ENCODE results near the gene SLC2A8. TPM values are rescaled to one million over a fixed set of nuclear protein-coding genes. Genes with fewer than 3 reads are reported as not detected.

The SLC2A8 gene
- total RNA-seq, 1 donor from 2014 or later: 13.6 TPM

GRCh38 chr9:127452691-127453090 is 55.7 kb downstream of the SLC2A8 start:
- peak overlapping the region; percentile 91 for H3K27ac ChIP-seq (ENCODE audit: low read depth, low read length)
- H3K4me1 ChIP-seq (ENCODE audit: control insufficient read depth in 3 of 3, insufficient read depth in 3 of 3, low read length in 3 of 3): peaks cover 31 to 46% (median 35%) of the 10 kb centered on the region in 3 donors
- peak overlapping the region; percentile 94 to 96 (median 95) for H3K4me3 ChIP-seq (ENCODE audit: low read length in 3 of 3)
- H3K27me3 ChIP-seq (ENCODE audit: control insufficient read depth in 3 of 3, insufficient read depth in 3 of 3, low read length in 3 of 3): no peaks in the 10 kb centered on the region
- H3K9ac ChIP-seq (ENCODE audit: low read depth in 1 of 3, low read length in 3 of 3): peak overlapping the region in 2 of 3 donors; percentile 25 to 93
- no peaks in the 10 kb centered on the region for H3K9me3 ChIP-seq (ENCODE audit: control insufficient read depth in 3 of 3, low read length in 3 of 3)
- peaks cover 37 to 44% (median 40%) of the 10 kb centered on the region in 3 donors for H3K36me3 ChIP-seq (ENCODE audit: control insufficient read depth in 3 of 3, insufficient read depth in 3 of 3, low read length in 3 of 3)

DNA sequence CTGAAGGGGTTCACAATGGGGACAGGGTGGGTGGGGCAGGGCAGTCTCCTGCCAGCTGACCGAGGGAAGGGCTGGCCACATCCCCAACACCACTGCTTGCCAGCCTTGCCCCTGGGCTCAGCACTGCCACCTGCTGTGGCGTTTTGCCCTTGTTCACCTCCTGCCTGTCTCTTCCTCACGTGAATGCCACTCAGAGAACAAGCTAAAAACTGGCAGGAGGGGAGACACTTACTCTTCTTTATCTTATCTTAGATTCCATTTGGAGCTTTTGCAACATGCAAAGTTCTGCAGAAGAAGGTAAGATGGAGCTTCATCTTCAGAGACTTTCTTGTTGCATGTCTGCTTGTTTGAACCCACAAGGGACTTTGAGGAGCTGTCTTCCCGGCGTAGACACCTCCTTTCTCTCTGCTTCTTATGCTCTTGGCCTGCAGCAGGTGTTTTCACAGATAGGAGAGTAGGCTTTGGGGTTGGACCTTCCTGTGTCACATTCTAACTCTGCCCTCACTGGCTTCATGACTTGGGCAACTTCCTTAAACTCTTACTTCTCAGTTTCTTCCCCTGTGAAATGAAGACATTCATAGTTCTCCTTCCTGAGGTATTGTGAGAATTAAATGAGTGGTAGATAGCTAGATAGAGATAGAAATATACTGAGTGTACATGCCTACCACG is 58.5 kb downstream of the SLC2A8 start:
- Histone ChIP-seq H3K9ac (ENCODE audit: low read depth in 1 of 3, low read length in 3 of 3) (no peak overlapping the region), H3K4me1 (ENCODE audit: control insufficient read depth in 3 of 3, insufficient read depth in 3 of 3, low read length in 3 of 3) (peaks cover 16 to 24% (median 19%) of the 10 kb centered on the region in 3 donors)

DNA sequence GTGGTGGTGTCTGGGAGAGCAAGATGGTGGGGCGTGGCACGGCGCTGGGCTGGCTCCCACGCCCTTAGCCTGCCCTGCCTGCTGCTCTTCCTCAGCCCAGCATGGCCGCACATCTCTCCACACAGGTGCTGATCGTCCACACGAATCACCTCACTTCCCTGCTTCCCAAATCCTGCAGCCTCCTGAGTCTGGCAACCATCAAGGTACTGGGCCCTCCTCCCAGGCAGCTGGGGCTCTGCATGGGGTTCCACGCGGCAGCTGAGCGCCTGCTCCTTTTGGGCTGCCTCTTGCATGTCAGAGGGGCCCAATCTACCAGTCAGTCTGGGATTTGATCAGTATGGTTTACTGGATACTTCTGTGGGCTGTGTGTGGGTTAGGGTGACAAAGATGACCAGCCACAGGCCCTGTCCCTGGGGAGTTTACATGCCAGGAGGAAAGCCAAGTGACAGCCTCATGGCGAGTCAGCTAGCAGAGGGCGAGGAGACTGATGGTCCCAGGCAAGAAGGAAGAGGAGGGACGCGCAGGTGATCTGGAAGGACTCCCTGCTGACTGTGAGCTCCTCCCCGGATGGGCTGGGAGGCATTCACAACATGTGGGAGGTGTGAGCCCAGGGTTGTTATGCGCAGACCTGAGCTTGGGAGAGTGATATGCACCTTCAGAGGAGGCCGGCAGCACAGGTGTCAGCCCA is 60.4 kb downstream of the SLC2A8 start:
- Histone ChIP-seq H3K4me1 (ENCODE audit: control insufficient read depth in 3 of 3, insufficient read depth in 3 of 3, low read length in 3 of 3) (peaks cover 9 to 16% (median 12%) of the 10 kb centered on the region in 3 donors), H3K36me3 (ENCODE audit: control insufficient read depth in 3 of 3, insufficient read depth in 3 of 3, low read length in 3 of 3) (peaks cover 34 to 59% (median 52%) of the 10 kb centered on the region in 3 donors), H3K9me3 (ENCODE audit: control insufficient read depth in 3 of 3, low read length in 3 of 3) (no peaks in the 10 kb centered on the region), H3K4me3 (ENCODE audit: low read length in 3 of 3) (no peak overlapping the region), H3K27ac (ENCODE audit: low read depth, low read length) (no peak overlapping the region), H3K9ac (ENCODE audit: low read depth in 1 of 3, low read length in 3 of 3) (no peak overlapping the region), H3K27me3 (ENCODE audit: control insufficient read depth in 3 of 3, insufficient read depth in 3 of 3, low read length in 3 of 3) (no peaks in the 10 kb centered on the region)

More for the DNA sequence above, 58.5 kb downstream of the SLC2A8 start:
- no peak overlapping the region for H3K27ac ChIP-seq (ENCODE audit: low read depth, low read length)
- H3K9me3 ChIP-seq (ENCODE audit: control insufficient read depth in 3 of 3, low read length in 3 of 3): no peaks in the 10 kb centered on the region
- H3K36me3 ChIP-seq (ENCODE audit: control insufficient read depth in 3 of 3, insufficient read depth in 3 of 3, low read length in 3 of 3): peaks cover 20 to 43% (median 37%) of the 10 kb centered on the region in 3 donors
- H3K4me3 ChIP-seq (ENCODE audit: low read length in 3 of 3): no peak overlapping the region
- H3K27me3 ChIP-seq (ENCODE audit: control insufficient read depth in 3 of 3, insufficient read depth in 3 of 3, low read length in 3 of 3): no peaks in the 10 kb centered on the region

Small RNA genes within 50 kb of the gene (small RNA-seq; reads per million reads assigned to genes)
- gene SNORA65: 84.9 reads per million, percentile 96 among the genes with 10 or more reads in this experiment

Other genes starting within 250 kb of the SLC2A8 start
- gene GARNL3, start 132.4 kb upstream of the SLC2A8 start, total RNA-seq: 21.9 TPM
- 9.9 TPM for gene ZNF79, start 27.2 kb downstream of the SLC2A8 start, total RNA-seq
- gene RPL12, start 54.2 kb downstream of the SLC2A8 start, total RNA-seq: 1,305 TPM
- 10.4 TPM for gene LRSAM1, start 54.3 kb downstream of the SLC2A8 start, total RNA-seq
- 5.2 TPM for gene STXBP1, start 215.1 kb downstream of the SLC2A8 start, total RNA-seq